WTC11 (cell line): ENCODE results near the gene ROBO1. TPM values are rescaled to one million over a fixed set of nuclear protein-coding genes. Genes with fewer than 3 reads are reported as not detected.

Experiments used
- ATAC-seq: fragments of 200-7000 bp; cut with Tn5 transposase; 2 replicates; pipeline ENCODE4 v1.10.0; 2021; ENCODE audit warnings: mild to moderate bottlenecking, moderate library complexity
- CTCF ChIA-PET: fragments of 300-600 bp; sonication (Branson Sonifier 250); formaldehyde crosslinking; loops from one replicate; lab custom pipeline; 2021; ENCODE audit warnings: antibody characterized with exemption; lab: Charles Lee
- POLR2A ChIA-PET: fragments of 350-600 bp; sonication (Branson Sonifier 250); formaldehyde crosslinking; loops from one replicate; lab custom pipeline; 2021; ENCODE audit warnings: antibody characterized with exemption; lab: Charles Lee
- DNase-seq: peaks from one replicate; pipeline ENCODE4 v3.0.0; 2021; ENCODE audit warnings: low spot score
- H3K27ac Mint-ChIP-seq: 2 replicates; pipeline ENCODE4 v1.8.0; 2021; ENCODE audit warnings: mixed read lengths
- H3K27me3 Mint-ChIP-seq: 2 replicates; pipeline ENCODE4 v1.8.0; 2021; ENCODE audit warnings: low read depth, mild to moderate bottlenecking, moderate library complexity, mixed read lengths
- H3K36me3 Mint-ChIP-seq: 2 replicates; pipeline ENCODE4 v1.8.0; 2021; ENCODE audit warnings: mixed read lengths
- H3K4me1 Mint-ChIP-seq: 2 replicates; pipeline ENCODE4 v1.8.0; 2022; ENCODE audit warnings: mixed read lengths
- H3K4me3 Mint-ChIP-seq: 2 replicates; pipeline ENCODE4 v1.8.0; 2021; ENCODE audit warnings: mild to moderate bottlenecking, moderate library complexity, mixed read lengths
- H3K9me3 Mint-ChIP-seq: 2 replicates; pipeline ENCODE4 v1.8.0; 2021; ENCODE audit warnings: mixed read lengths
- AFF4 ChIP-seq: sonication (generic); formaldehyde crosslinking; IDR thresholded peaks from 2 replicates; pipeline ENCODE4 v1.8.1; 2023; ENCODE audit warnings: mild to moderate bottlenecking, missing genetic modification reagents, borderline replicate concordance
- ATF3 ChIP-seq: sonication (generic); formaldehyde crosslinking; conservative IDR thresholded peaks from 2 replicates; pipeline ENCODE4 v1.8.1; 2022; ENCODE audit warnings: mild to moderate bottlenecking, missing genetic modification reagents
- CREM ChIP-seq: sonication (generic); formaldehyde crosslinking; IDR thresholded peaks from 2 replicates; pipeline ENCODE4 v1.8.1; 2022; ENCODE audit warnings: mild to moderate bottlenecking, missing genetic modification reagents, moderate library complexity
- ERG ChIP-seq: fragments of 250-450 bp; sonication (Bioruptor Pico); IDR thresholded peaks from 2 replicates; pipeline ENCODE4 v1.8.0; 2021; ENCODE audit warnings: mild to moderate bottlenecking
- ESRRA ChIP-seq: sonication (generic); formaldehyde crosslinking; IDR thresholded peaks from 2 replicates; pipeline ENCODE4 v1.8.1; 2022; ENCODE audit warnings: mild to moderate bottlenecking, missing genetic modification reagents, borderline replicate concordance
- ETV6 ChIP-seq: sonication (generic); formaldehyde crosslinking; IDR thresholded peaks from 2 replicates; pipeline ENCODE4 v1.8.1; 2022; ENCODE audit warnings: mild to moderate bottlenecking, missing genetic modification reagents
- JAZF1 ChIP-seq: fragments of 250-450 bp; sonication (Bioruptor Pico); IDR thresholded peaks from 2 replicates; pipeline ENCODE4 v1.9.0; 2021; ENCODE audit warnings: moderate library complexity, mild to moderate bottlenecking, inconsistent platforms
- PREB ChIP-seq: sonication (generic); formaldehyde crosslinking; IDR thresholded peaks from 2 replicates; pipeline ENCODE4 v1.8.1; 2022; ENCODE audit warnings: mild to moderate bottlenecking, missing genetic modification reagents, moderate library complexity, borderline replicate concordance
- RELA ChIP-seq: sonication (generic); formaldehyde crosslinking; IDR thresholded peaks from 2 replicates; pipeline ENCODE4 v1.8.1; 2022; ENCODE audit warnings: missing genetic modification reagents, mild to moderate bottlenecking, borderline replicate concordance
- SP1 ChIP-seq: sonication (generic); formaldehyde crosslinking; conservative IDR thresholded peaks from 2 replicates; pipeline ENCODE4 v1.8.1; 2022; ENCODE audit warnings: missing genetic modification reagents
- STAT6 ChIP-seq: sonication (generic); formaldehyde crosslinking; conservative IDR thresholded peaks from 2 replicates; pipeline ENCODE4 v1.8.1; 2023; ENCODE audit warnings: mild to moderate bottlenecking, low read depth, missing genetic modification reagents, moderate library complexity
- TCF7 ChIP-seq: sonication (generic); formaldehyde crosslinking; IDR thresholded peaks from 2 replicates; pipeline ENCODE4 v1.8.0; 2022; ENCODE audit warnings: mild to moderate bottlenecking, low read depth, missing genetic modification reagents, moderate library complexity
- TEAD1 ChIP-seq: sonication (generic); formaldehyde crosslinking; IDR thresholded peaks from 2 replicates; pipeline ENCODE4 v1.8.0; 2022; ENCODE audit warnings: mild to moderate bottlenecking, missing genetic modification reagents
- TP53 ChIP-seq: sonication (generic); formaldehyde crosslinking; IDR thresholded peaks from 2 replicates; pipeline ENCODE4 v1.8.1; 2023; ENCODE audit warnings: mild to moderate bottlenecking, missing genetic modification reagents
- ZMAT4 ChIP-seq: fragments of 250-450 bp; sonication (Bioruptor Pico); IDR thresholded peaks from 2 replicates; pipeline ENCODE4 v1.9.0; 2021; ENCODE audit warnings: mild to moderate bottlenecking
- ZNF121 ChIP-seq: sonication (generic); formaldehyde crosslinking; IDR thresholded peaks from 2 replicates; pipeline ENCODE4 v1.8.0; 2023; ENCODE audit warnings: missing genetic modification reagents
- ZNF671 ChIP-seq: fragments of 250-450 bp; sonication (Bioruptor Pico); IDR thresholded peaks from 2 replicates; pipeline ENCODE4 v1.8.0; 2021; ENCODE audit warnings: mild to moderate bottlenecking
- total RNA-seq: library from RNA; stranded (reverse); gene quantifications from 3 replicates; pipeline ENCODE4 v1.2.3, GENCODE V29; 2021

ROBO1 gene
- total RNA-seq, 1 experiment from 2014 or later, result 90.9 TPM

GRCh38 chr3:78629544-78629943 is 1138.3 kb downstream of the ROBO1 start (continued):
- TF ChIP-seq CREM (CRISPR knock-in tag) (no peak), ETV6 (no peak), AFF4 (CRISPR knock-in tag) (no peak), ZNF121 (CRISPR knock-in tag) (no peak)

GRCh38 chr3:78621061-78621716 is 1146.6 kb downstream of the ROBO1 start:
- DNase-seq (no peak), ATAC-seq (no peak)
- Mint-ChIP-seq H3K36me3 (peaks cover 11% of the 10 kb centered on the region; the same call in 1 of the 2 replicates), H3K4me3 (no peak overlapping the region), H3K9me3 (no peaks in the 10 kb centered on the region), H3K27ac (no peak overlapping the region), H3K27me3 (no peaks in the 10 kb centered on the region), H3K4me1 (no peaks in the 10 kb centered on the region)
- ChIA-PET CTCF (no interaction called here), POLR2A (no interaction called here)
- TF ChIP-seq TCF7 (CRISPR knock-in tag) (no peak), ZNF671 (CRISPR knock-in tag) (no peak), TEAD1 (CRISPR knock-in tag) (no peak), PREB (no peak), TP53 (CRISPR knock-in tag) (no peak), AFF4 (CRISPR knock-in tag) (no peak), JAZF1 (CRISPR knock-in tag) (no peak), RELA (CRISPR knock-in tag) (no peak), ATF3 (CRISPR knock-in tag) (no peak), STAT6 (CRISPR knock-in tag) (no peak), ERG (CRISPR knock-in tag) (no peak), ESRRA (no peak), ZMAT4 (no peak), SP1 (CRISPR knock-in tag) (no peak)
